B cell (primary cell): ENCODE measurements around the gene LRP1.

Experiments
- EZH2 ChIP-seq: IDR thresholded peaks from 2 replicates; pipeline ENCODE4 v1.6.1; 2012; ENCODE audit warnings: borderline replicate concordance, low read depth, mild to moderate bottlenecking, moderate library complexity, low read length; ENCODE audit not compliant: insufficient read depth, poor library complexity, severe bottlenecking
- TF ChIP-seq, protein P1 (sequence below): fragments of 200-600 bp; IDR thresholded peaks from one replicate; pipeline ENCODE4 v1.8.0; 2022; ENCODE audit warnings: antibody characterized with exemption, mild to moderate bottlenecking

- TF ChIP-seq, protein P1, sequence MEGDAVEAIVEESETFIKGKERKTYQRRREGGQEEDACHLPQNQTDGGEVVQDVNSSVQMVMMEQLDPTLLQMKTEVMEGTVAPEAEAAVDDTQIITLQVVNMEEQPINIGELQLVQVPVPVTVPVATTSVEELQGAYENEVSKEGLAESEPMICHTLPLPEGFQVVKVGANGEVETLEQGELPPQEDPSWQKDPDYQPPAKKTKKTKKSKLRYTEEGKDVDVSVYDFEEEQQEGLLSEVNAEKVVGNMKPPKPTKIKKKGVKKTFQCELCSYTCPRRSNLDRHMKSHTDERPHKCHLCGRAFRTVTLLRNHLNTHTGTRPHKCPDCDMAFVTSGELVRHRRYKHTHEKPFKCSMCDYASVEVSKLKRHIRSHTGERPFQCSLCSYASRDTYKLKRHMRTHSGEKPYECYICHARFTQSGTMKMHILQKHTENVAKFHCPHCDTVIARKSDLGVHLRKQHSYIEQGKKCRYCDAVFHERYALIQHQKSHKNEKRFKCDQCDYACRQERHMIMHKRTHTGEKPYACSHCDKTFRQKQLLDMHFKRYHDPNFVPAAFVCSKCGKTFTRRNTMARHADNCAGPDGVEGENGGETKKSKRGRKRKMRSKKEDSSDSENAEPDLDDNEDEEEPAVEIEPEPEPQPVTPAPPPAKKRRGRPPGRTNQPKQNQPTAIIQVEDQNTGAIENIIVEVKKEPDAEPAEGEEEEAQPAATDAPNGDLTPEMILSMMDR, result no peak
- no peak for TF ChIP-seq EZH2
Observed at GRCh38 chr12:57173683-57174082, 45.4 kb downstream of the LRP1 start.
